ENCODE measurements around the gene MTG2.

MTG2 gene

GRCh38 chr20:62233684-62234083 is 50.9 kb downstream of the MTG2 start:
- ChIA-PET POLR2A (no interaction called here), CTCF (no interaction called here)
- no peak overlapping the region for H3K4me3 ChIP-seq (ENCODE audit: low read depth, low read length)
- TF ChIP-seq ZNF510 (tag by site-specific recombination; IDR thresholded peaks at IDR 0.05; ENCODE audit: insufficient replicate concordance) = no peak
- no peak for TF ChIP-seq ZNF664 (tag by site-specific recombination; IDR thresholded peaks at IDR 0.05)
- no peak for TF ChIP-seq ZNF239 (tag by site-specific recombination; IDR thresholded peaks at IDR 0.05)
- no peak for TF ChIP-seq ZNF169 (tag by site-specific recombination; IDR thresholded peaks at IDR 0.05)
- TF ChIP-seq SETDB1 (IDR thresholded peaks at IDR 0.05; ENCODE audit: insufficient read length, low read length) = peak; percentile 51
- TF ChIP-seq, protein P1, sequence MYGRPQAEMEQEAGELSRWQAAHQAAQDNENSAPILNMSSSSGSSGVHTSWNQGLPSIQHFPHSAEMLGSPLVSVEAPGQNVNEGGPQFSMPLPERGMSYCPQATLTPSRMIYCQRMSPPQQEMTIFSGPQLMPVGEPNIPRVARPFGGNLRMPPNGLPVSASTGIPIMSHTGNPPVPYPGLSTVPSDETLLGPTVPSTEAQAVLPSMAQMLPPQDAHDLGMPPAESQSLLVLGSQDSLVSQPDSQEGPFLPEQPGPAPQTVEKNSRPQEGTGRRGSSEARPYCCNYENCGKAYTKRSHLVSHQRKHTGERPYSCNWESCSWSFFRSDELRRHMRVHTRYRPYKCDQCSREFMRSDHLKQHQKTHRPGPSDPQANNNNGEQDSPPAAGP (tag by site-specific recombination; IDR thresholded peaks at IDR 0.05) = peak; percentile 73
- TF ChIP-seq ZNF529 (tag by site-specific recombination; IDR thresholded peaks at IDR 0.05; ENCODE audit: insufficient replicate concordance) = no peak
- TF ChIP-seq, protein P2, sequence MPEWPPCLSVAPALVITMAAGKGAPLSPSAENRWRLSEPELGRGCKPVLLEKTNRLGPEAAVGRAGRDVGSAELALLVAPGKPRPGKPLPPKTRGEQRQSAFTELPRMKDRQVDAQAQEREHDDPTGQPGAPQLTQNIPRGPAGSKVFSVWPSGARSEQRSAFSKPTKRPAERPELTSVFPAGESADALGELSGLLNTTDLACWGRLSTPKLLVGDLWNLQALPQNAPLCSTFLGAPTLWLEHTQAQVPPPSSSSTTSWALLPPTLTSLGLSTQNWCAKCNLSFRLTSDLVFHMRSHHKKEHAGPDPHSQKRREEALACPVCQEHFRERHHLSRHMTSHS (tag by site-specific recombination; IDR thresholded peaks at IDR 0.05) = no peak
- no peak for TF ChIP-seq ZNF114 (tag by site-specific recombination; IDR thresholded peaks at IDR 0.05)
- TF ChIP-seq KLF10 (tag by site-specific recombination; IDR thresholded peaks at IDR 0.05) = no peak
- TF ChIP-seq ZFP69B (tag by site-specific recombination; IDR thresholded peaks at IDR 0.05) = no peak
- TF ChIP-seq SP7 (tag by site-specific recombination; IDR thresholded peaks at IDR 0.05) = 0 out of 2 replicates have a peak, but pooled peaks have one; percentile 31
- TF ChIP-seq ZNF792 (tag by site-specific recombination; IDR thresholded peaks at IDR 0.05) = no peak
- TF ChIP-seq, protein P3, sequence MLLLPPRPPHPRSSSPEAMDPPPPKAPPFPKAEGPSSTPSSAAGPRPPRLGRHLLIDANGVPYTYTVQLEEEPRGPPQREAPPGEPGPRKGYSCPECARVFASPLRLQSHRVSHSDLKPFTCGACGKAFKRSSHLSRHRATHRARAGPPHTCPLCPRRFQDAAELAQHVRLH (tag by site-specific recombination; IDR thresholded peaks at IDR 0.05) = peak; percentile 86
- TF ChIP-seq OSR2 (tag by site-specific recombination; IDR thresholded peaks at IDR 0.05) = no peak
- TF ChIP-seq ZNF555 (tag by site-specific recombination; conservative IDR thresholded peaks at IDR 0.05) = no peak
- no peak for TF ChIP-seq ZNF621 (tag by site-specific recombination; IDR thresholded peaks at IDR 0.05)
- no peak for TF ChIP-seq MYNN (tag by site-specific recombination; IDR thresholded peaks at IDR 0.05; ENCODE audit: borderline replicate concordance)
- TF ChIP-seq ZNF639 (tag by site-specific recombination; IDR thresholded peaks at IDR 0.05) = 0 out of 2 replicates have a peak, but pooled peaks have one; percentile 40
- no peak for TF ChIP-seq ZNF391 (tag by site-specific recombination; IDR thresholded peaks at IDR 0.05; ENCODE audit: borderline replicate concordance, low read depth)
- no peak for TF ChIP-seq ZNF214 (tag by site-specific recombination; IDR thresholded peaks at IDR 0.05; ENCODE audit: borderline replicate concordance)
- TF ChIP-seq ZNF658 (tag by site-specific recombination; IDR thresholded peaks at IDR 0.05) = no peak
- no peak for TF ChIP-seq ZNF2 (tag by site-specific recombination; IDR thresholded peaks at IDR 0.05)
- no peak for TF ChIP-seq SALL2 (tag by site-specific recombination; IDR thresholded peaks at IDR 0.05; ENCODE audit: borderline replicate concordance)
- no peak for TF ChIP-seq ZXDB (tag by site-specific recombination; IDR thresholded peaks at IDR 0.05)
- no peak for TF ChIP-seq HIC1 (tag by site-specific recombination; IDR thresholded peaks at IDR 0.05)
- no peak for TF ChIP-seq ZNF223 (tag by site-specific recombination; IDR thresholded peaks at IDR 0.05)
- TF ChIP-seq ZNF280D (tag by site-specific recombination; IDR thresholded peaks at IDR 0.05) = peak; percentile 99
- no peak for TF ChIP-seq GLI2 (tag by site-specific recombination; IDR thresholded peaks at IDR 0.05; ENCODE audit: borderline replicate concordance, low read depth)
- no peak for TF ChIP-seq ZNF585B (tag by site-specific recombination; IDR thresholded peaks at IDR 0.05)
- no peak for TF ChIP-seq ZNF837 (tag by site-specific recombination; IDR thresholded peaks at IDR 0.05)
- TF ChIP-seq GLI4 (tag by site-specific recombination; IDR thresholded peaks at IDR 0.05) = no peak

More at GRCh38 chr20:62233684-62234083, 50.9 kb downstream of the MTG2 start:
- no peaks in the 10 kb centered on the region for H3K9me3 ChIP-seq (ENCODE audit: control insufficient read depth, insufficient read depth, low read depth, low read length)
- H3K36me3 ChIP-seq (ENCODE audit: control insufficient read depth in 2 of 2, insufficient read depth in 1 of 2, low read length in 2 of 2) = no peaks in the 10 kb centered on the region
- no peak overlapping the region for H3K27ac ChIP-seq (ENCODE audit: extremely low read depth, low read depth, low read length)
- peaks cover 3% of the 10 kb centered on the region; the same call in 1 of the 2 replicates for H3K4me1 ChIP-seq (ENCODE audit: control insufficient read depth, insufficient read depth, low read length)
